Adrenal gland (tissue), 12 donors: ENCODE results near the gene GPHN. TPM values are rescaled to one million over a fixed set of nuclear protein-coding genes. Genes with fewer than 3 reads are reported as not detected.

Experiments used
- DNase-seq, 7 donors: peaks; one replicate each; pipeline ENCODE4 v3.0.0-alpha.2; 2019 to 2020
- H3K27ac ChIP-seq, 5 donors: fragments of 200-600 bp; sonication (generic) in 4 of 5; 1 replicate in 3 of 5; 2 replicates in 2 of 5; pipeline versions ENCODE4 v1.5.1 to v1.8.0; 2016 to 2020; ENCODE audit warnings: mild to moderate bottlenecking in 1 of 5
- H3K27me3 ChIP-seq: fragments of 200-600 bp; 2 replicates; pipeline ENCODE4 v1.8.0; 2021
- H3K36me3 ChIP-seq, 2 donors: fragments of 200-600 bp; replicated peaks in 1 of 2; 1 replicate in 1 of 2; 2 replicates in 1 of 2; pipeline versions ENCODE4 v1.5.1 to v1.8.0; 2018 to 2022
- H3K4me1 ChIP-seq, 2 donors: fragments of 200-600 bp; replicated peaks in 1 of 2; 1 replicate in 1 of 2; 2 replicates in 1 of 2; pipeline versions ENCODE4 v1.5.1 to v1.8.0; 2018 to 2021
- H3K4me3 ChIP-seq, 4 donors: fragments of 200-600 bp; sonication (generic) in 3 of 4; one replicate each; pipeline ENCODE4 v1.5.1; 2016 to 2018
- H3K9me3 ChIP-seq, 3 donors: fragments of 200-600 bp; sonication (generic) in 1 of 3; replicated peaks in 1 of 3; 1 replicate in 2 of 3; 2 replicates in 1 of 3; pipeline versions ENCODE4 v1.5.1 to v1.8.0; 2016 to 2021
- POLR2A ChIP-seq, 2 donors: fragments of 450-650 bp; IDR thresholded peaks; one replicate each; pipeline ENCODE4 v1.6.1; 2017; ENCODE audit warnings: antibody characterized with exemption in 2 of 2, mild to moderate bottlenecking in 2 of 2, moderate library complexity in 1 of 2
- WGBS, 4 donors: extraction: QIAGEN DNeasy Blood & Tissue Kit in 2 of 4; methylation state at CpG; one replicate each; pipeline versions ENCODE4 v1.1.5 to v1.1.7; 2013 to 2017; 5-methylcytosine and 5-hydroxymethylcytosine counted together
- intact Hi-C, 2 donors: fragments of 100-400 bp; cut with DNase I; formaldehyde crosslinking; loops; one replicate each; pipeline versions ENCODE4 v1.14.1 to v1.15.0; 2022 to 2023
- polyA plus RNA-seq, 3 donors: library from polyadenylated mRNA; stranded (reverse); fragments of 200-250 nt in 2 of 3; fragments of 350-450 nt in 1 of 3; fragmentation: Illumina TruSeq in 1 of 3; extraction: RNeasy Lipid Tissue Mini Kit (QIAGEN cat#74804) in 1 of 3; gene quantifications; one replicate each; pipeline ENCODE4 v1.2.3, GENCODE V29; 2013 to 2014
- total RNA-seq, 9 donors: library from RNA; depleted of rRNA in 4 of 9; stranded (reverse); fragments of >200 nt in 4 of 9; fragments of 120-200 nt in 1 of 9; fragmentation: NEBNext Ultra II Directional in 1 of 9; extraction: Animal tissue kit (Norgen Biotek cat#: 25700) in 1 of 9; gene quantifications; one replicate each; pipeline versions ENCODE4 v1.1.0 to v1.2.4, GENCODE V29; 2013 to 2023
- TF ChIP-seq, protein P1 (sequence below), 6 experiments: fragments of 450-650 bp in 4 of 6; fragments of 200-600 bp in 2 of 6; sonication (generic) in 1 of 6; IDR thresholded peaks; 1 replicate in 5 of 6; 2 replicates in 1 of 6; pipeline versions ENCODE4 v1.5.1 to v1.8.0; 2016 to 2021; ENCODE audit warnings: antibody characterized with exemption in 6 of 6, mild to moderate bottlenecking in 2 of 6, moderate library complexity in 1 of 6
- donor health status: healthy with polysubstance abuse.
- donor health status: Bipolar disorder and iron deficiency.
- donor health status: DM: yes; HTN: yes; CAD: no.
- donor health status: DM: no; HTN: no; CAD: no.
- donor health status: DM: no; HTN: no; CAD: no.
- donor health status: DM: yes; HTN: yes; CAD: no.

The GPHN gene
- total and polyA plus RNA-seq, 12 donors = 12.5 to 41.0 (median 24.0) TPM

- TF ChIP-seq POLR2A (IDR thresholded peaks at IDR 0.05) = no peak
- TF ChIP-seq, protein P1, sequence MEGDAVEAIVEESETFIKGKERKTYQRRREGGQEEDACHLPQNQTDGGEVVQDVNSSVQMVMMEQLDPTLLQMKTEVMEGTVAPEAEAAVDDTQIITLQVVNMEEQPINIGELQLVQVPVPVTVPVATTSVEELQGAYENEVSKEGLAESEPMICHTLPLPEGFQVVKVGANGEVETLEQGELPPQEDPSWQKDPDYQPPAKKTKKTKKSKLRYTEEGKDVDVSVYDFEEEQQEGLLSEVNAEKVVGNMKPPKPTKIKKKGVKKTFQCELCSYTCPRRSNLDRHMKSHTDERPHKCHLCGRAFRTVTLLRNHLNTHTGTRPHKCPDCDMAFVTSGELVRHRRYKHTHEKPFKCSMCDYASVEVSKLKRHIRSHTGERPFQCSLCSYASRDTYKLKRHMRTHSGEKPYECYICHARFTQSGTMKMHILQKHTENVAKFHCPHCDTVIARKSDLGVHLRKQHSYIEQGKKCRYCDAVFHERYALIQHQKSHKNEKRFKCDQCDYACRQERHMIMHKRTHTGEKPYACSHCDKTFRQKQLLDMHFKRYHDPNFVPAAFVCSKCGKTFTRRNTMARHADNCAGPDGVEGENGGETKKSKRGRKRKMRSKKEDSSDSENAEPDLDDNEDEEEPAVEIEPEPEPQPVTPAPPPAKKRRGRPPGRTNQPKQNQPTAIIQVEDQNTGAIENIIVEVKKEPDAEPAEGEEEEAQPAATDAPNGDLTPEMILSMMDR (IDR thresholded peaks at IDR 0.05) = no peak
- intact Hi-C loops = no loop called here
- Histone ChIP-seq H3K27me3 (peaks cover 3% of the 10 kb centered on the region), H3K4me1 (no peaks in the 10 kb centered on the region), H3K36me3 (no peaks in the 10 kb centered on the region), H3K4me3 (no peak overlapping the region), H3K9me3 (no peaks in the 10 kb centered on the region), H3K27ac (no peak overlapping the region)
- WGBS, 4 donors = 86 to 92% (median 88%) methylated on average over 2 of the region's 2 CpGs
- no peak for DNase-seq
Observed at GRCh38 chr14:67192366-67192765, 684.4 kb downstream of the GPHN start.

DNA sequence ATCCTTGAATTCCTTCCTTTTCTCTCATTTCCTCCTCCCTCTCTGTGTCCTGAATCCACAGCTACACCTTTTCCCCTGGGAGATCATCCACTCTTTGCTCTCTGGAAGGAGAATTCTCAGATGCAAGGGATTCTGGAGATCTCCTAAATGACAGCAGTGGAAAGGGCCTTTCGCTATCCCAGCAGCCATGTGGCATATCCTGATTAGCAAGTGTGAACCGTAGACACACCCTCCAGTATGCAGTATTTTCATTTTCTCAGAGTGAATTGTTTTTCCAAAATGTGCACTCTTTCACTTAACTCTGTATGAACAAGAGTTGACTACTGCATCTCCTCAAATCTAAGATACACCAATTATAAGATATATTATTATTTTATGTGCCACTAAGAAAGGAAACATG lies 687.3 kb downstream of the GPHN start:
- TF ChIP-seq, protein P1 (IDR thresholded peaks at IDR 0.05) = no peak
- TF ChIP-seq POLR2A (IDR thresholded peaks at IDR 0.05) = no peak
- no peaks in the 10 kb centered on the region for H3K36me3 ChIP-seq
- H3K27ac ChIP-seq = no peak overlapping the region
- H3K27me3 ChIP-seq = peaks cover 3% of the 10 kb centered on the region
- H3K4me3 ChIP-seq = no peak overlapping the region
- intact Hi-C loops = no loop called here
- H3K4me1 ChIP-seq = no peaks in the 10 kb centered on the region
- DNase-seq = no peak
- H3K9me3 ChIP-seq = no peaks in the 10 kb centered on the region
- 74 to 91% (median 85%) methylated on average over 2 of the region's 2 CpGs for WGBS, 4 donors

- no peak overlapping the region for H3K4me3 ChIP-seq
- no peaks in the 10 kb centered on the region for H3K27me3 ChIP-seq
- no peaks in the 10 kb centered on the region for H3K9me3 ChIP-seq
- 90 to 100% (median 92%) methylated on average over 6 of the region's 6 CpGs for WGBS, 4 donors
- TF ChIP-seq POLR2A (IDR thresholded peaks at IDR 0.05) = no peak
- TF ChIP-seq, protein P1 (IDR thresholded peaks at IDR 0.05) = no peak
- H3K27ac ChIP-seq = no peak overlapping the region
- H3K36me3 ChIP-seq = no peaks in the 10 kb centered on the region
- no peaks in the 10 kb centered on the region for H3K4me1 ChIP-seq
- DNase-seq = no peak
- intact Hi-C loops = no loop called here
Observed at GRCh38 chr14:67199016-67199415, 691.1 kb downstream of the GPHN start.

DNA sequence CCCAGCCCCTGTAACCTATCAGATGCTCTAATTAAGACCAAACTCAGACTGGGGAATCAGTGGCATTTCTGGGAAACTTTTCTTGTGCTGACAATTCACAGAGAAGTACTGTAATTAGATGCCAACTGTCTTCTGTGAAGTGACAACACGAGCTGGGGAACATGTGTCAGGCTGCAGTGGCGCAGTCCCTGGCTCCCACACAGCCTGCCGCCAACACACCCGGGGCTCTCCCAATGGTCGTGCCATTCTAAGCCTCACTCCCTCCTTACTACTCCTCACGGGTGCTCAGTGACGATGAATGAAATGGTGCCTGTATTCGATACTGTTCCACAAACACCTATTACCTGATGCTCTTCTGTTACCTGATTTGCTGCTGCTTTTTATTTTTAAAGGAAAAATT lies 699.9 kb downstream of the GPHN start:
- Histone ChIP-seq H3K27me3 (no peaks in the 10 kb centered on the region), H3K36me3 (no peaks in the 10 kb centered on the region), H3K4me1 (no peaks in the 10 kb centered on the region), H3K4me3 (no peak overlapping the region), H3K27ac (no peak overlapping the region), H3K9me3 (no peaks in the 10 kb centered on the region)
- WGBS, 4 donors = 86 to 92% (median 89%) methylated on average over 6 to 8 of the region's 8 CpGs
- no peak for TF ChIP-seq POLR2A (IDR thresholded peaks at IDR 0.05)
- TF ChIP-seq, protein P1 (IDR thresholded peaks at IDR 0.05) = no peak
- intact Hi-C loops = no loop called here
- no peak for DNase-seq
